Heart left ventricle (tissue), 16 donors: ENCODE measurements around the gene GPR141. TPM values are rescaled to one million over a fixed set of nuclear protein-coding genes. Genes with fewer than 3 reads are reported as not detected.

Source experiments
- ATAC-seq, 4 donors: fragments of 200-7000 bp; cut with Tn5 transposase; one replicate each; pipeline ENCODE4 v1.9.1; 2020 to 2022; ENCODE audit warnings: moderate library complexity in 4 of 4, mild to moderate bottlenecking in 3 of 4, moderate number of reproducible peaks in 1 of 4
- DNase-seq, 5 donors: peaks; one replicate each; pipeline ENCODE4 v3.0.0-alpha.2; 2020
- H3K27ac ChIP-seq, 12 donors: fragments of 200-600 bp; sonication (generic) in 4 of 12; one replicate each; pipeline versions ENCODE4 v1.5.0 to v1.8.0; 2016 to 2022; ENCODE audit warnings: mild to moderate bottlenecking in 2 of 12
- H3K27me3 ChIP-seq, 9 donors: fragments of 200-600 bp; sonication (generic) in 2 of 9; one replicate each; pipeline versions ENCODE4 v1.5.1 to v1.8.0; 2016 to 2022; ENCODE audit warnings: mild to moderate bottlenecking in 3 of 9
- H3K36me3 ChIP-seq, 9 donors: fragments of 200-600 bp; sonication (generic) in 2 of 9; one replicate each; pipeline versions ENCODE4 v1.5.0 to v1.8.0; 2018 to 2022; ENCODE audit warnings: mild to moderate bottlenecking in 2 of 9
- H3K4me1 ChIP-seq, 12 donors: fragments of 200-600 bp; sonication (generic) in 4 of 12; one replicate each; pipeline versions ENCODE4 v1.5.0 to v1.8.0; 2016 to 2022; ENCODE audit warnings: mild to moderate bottlenecking in 3 of 12
- H3K4me3 ChIP-seq, 12 donors: fragments of 200-600 bp; sonication (generic) in 4 of 12; one replicate each; pipeline versions ENCODE4 v1.5.0 to v1.8.0; 2017 to 2022; ENCODE audit warnings: mild to moderate bottlenecking in 9 of 12, moderate library complexity in 4 of 12
- H3K9me3 ChIP-seq, 12 donors: fragments of 200-600 bp; sonication (generic) in 4 of 12; one replicate each; pipeline versions ENCODE4 v1.5.0 to v1.8.0; 2016 to 2022; ENCODE audit warnings: mild to moderate bottlenecking in 1 of 12
- CTCF ChIP-seq, 12 donors: fragments of 200-600 bp; sonication (generic) in 4 of 12; IDR thresholded peaks; one replicate each; pipeline versions ENCODE4 v1.5.0 to v1.8.0; 2018 to 2022; ENCODE audit warnings: antibody characterized with exemption in 12 of 12, mild to moderate bottlenecking in 5 of 12
- POLR2A ChIP-seq, 2 donors: fragments of 450-650 bp; IDR thresholded peaks; one replicate each; pipeline ENCODE4 v1.6.1; 2017; ENCODE audit warnings: antibody characterized with exemption in 2 of 2, mild to moderate bottlenecking in 2 of 2, moderate library complexity in 2 of 2
- WGBS, 4 donors: extraction: QIAGEN DNeasy Blood & Tissue Kit in 2 of 4; methylation state at CpG; one replicate each; pipeline versions ENCODE4 v1.1.5 to v1.1.7; 2013 to 2018; 5-methylcytosine and 5-hydroxymethylcytosine counted together
- intact Hi-C, 10 donors: fragments of 100-400 bp; cut with DNase I; formaldehyde crosslinking; loops; one replicate each; pipeline versions ENCODE4 v1.11.1 to v1.14.2; 2022
- polyA plus RNA-seq, 2 donors: library from polyadenylated mRNA; stranded (reverse); fragments of 200-250 nt; gene quantifications; one replicate each; pipeline ENCODE4 v1.2.3, GENCODE V29; 2013
- total RNA-seq, 9 donors: library from RNA; depleted of rRNA in 2 of 9; stranded (reverse); fragments of >200 nt in 2 of 9; fragmentation: NEBNext Ultra II Directional in 3 of 9; extraction: Animal tissue kit (Norgen Biotek cat#: 25700) in 3 of 9; gene quantifications; one replicate each; pipeline versions ENCODE4 v1.1.0 to v1.2.4, GENCODE V29; 2016 to 2023
- donor health status: ischemic (EF 13 %, LVEDD 7.1; RV severe dilation, severe dysfunction).
- donor health status: healthy with polysubstance abuse.
- donor health status: DM: no; HTN: yes; CAD: no.
- donor health status: DM: no; HTN: no; CAD: no.
- donor health status: ischemic (EF 25% LVEDD 6.9; RV normal size, moderate dysfunction).
- donor health status: ischemic (EF 25% LVEDD 5.7; RV mildly dilated, moderate dysfunction).
- donor health status: healthy.
- donor health status: DM: yes; HTN: yes; CAD: no.
- donor health status: ischemic (EF 35%, LVEDD 5.7; RV mildly dilated, moderate dysfunction).
- donor health status: nonischemic (EF 11% LVEDD 7.7; RV severe dilation, severe dysfunction).
- donor health status: DM: yes; HTN: yes; CAD: no.
- donor health status: PGD.
- donor health status: ischemic (EF 29% LVEDD 5.4; RV normal size, mild dysfunction).
- donor health status: nonischemic (EF 23%, LVEDD 6.1; RV moderate dilation, normal function).

Gene GPR141
- total and polyA plus RNA-seq, 11 donors, result 0.11 to 5.2 (median 0.53) TPM; not detected in 3

GRCh38 chr7:37659971-37660565 lies 23.5 kb upstream of the GPR141 start:
- no peak for TF ChIP-seq POLR2A (IDR thresholded peaks at IDR 0.05)
- TF ChIP-seq CTCF (IDR thresholded peaks at IDR 0.05), result no peak
- ATAC-seq (no peak), DNase-seq (no peak)
- 51 to 59% (median 55%) methylated on average over 2 of the region's 2 CpGs for WGBS, 4 donors
- Histone ChIP-seq H3K4me1 (peaks cover 0 to 29% (median 0%) of the 10 kb centered on the region in 12 donors), H3K27me3 (no peaks in the 10 kb centered on the region), H3K36me3 (no peaks in the 10 kb centered on the region), H3K9me3 (peaks cover 0 to 3% (median 0%) of the 10 kb centered on the region in 12 donors), H3K27ac (no peak overlapping the region), H3K4me3 (no peak overlapping the region)
- intact Hi-C loops, result no loop called here

DNA sequence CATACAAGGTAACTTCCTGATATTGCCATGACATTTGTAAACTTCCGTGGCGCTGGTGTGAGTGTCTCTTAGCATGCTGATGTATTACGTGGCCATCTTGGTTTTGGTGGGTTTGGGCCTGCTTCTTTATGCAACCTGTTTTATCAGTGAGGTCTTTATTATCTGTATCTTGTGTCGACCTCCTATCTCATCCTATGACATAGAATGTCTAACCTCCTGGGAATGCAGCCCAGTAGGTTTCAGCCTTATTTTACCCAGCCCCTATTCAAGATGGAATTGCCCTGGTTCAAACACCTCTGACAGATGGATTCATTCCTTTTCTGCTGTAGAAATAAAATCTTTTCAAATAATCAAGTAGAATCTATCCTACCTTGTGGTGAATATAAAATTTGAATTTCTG lies 23.0 kb upstream of the GPR141 start:
- TF ChIP-seq CTCF (IDR thresholded peaks at IDR 0.05), result no peak
- Histone ChIP-seq H3K36me3 (no peaks in the 10 kb centered on the region), H3K27me3 (no peaks in the 10 kb centered on the region), H3K9me3 (peaks cover 0 to 3% (median 0%) of the 10 kb centered on the region in 12 donors), H3K4me1 (peaks cover 0 to 34% (median 0%) of the 10 kb centered on the region in 12 donors), H3K27ac (no peak overlapping the region), H3K4me3 (no peak overlapping the region)
- 69 to 81% (median 79%) methylated on average over 4 of the region's 4 CpGs for WGBS, 4 donors
- DNase-seq, result no peak
- intact Hi-C loops, result no loop called here
- no peak for ATAC-seq

DNA sequence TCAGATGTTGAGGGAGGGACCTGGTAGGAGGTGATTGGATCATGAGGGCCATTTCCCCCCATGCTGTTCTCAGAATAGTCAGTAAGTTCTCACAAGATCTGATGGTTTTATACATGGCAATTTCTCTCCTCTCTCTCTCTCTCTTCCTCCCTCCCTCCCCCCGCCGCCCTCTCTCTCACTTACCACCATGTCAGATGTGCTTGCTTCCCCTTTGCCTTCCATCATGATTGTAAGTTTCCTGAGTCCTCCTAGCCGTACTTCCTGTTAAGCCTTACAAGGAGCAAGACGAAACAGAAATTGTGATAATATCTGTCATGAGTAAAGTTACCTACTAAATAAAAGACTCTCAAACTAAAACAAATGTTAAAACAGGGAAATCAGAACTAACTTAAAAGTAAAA lies 19.9 kb upstream of the GPR141 start:
- TF ChIP-seq POLR2A (IDR thresholded peaks at IDR 0.05), result no peak
- TF ChIP-seq CTCF (IDR thresholded peaks at IDR 0.05), result no peak
- Histone ChIP-seq H3K27ac (peak overlapping the region in 1 of 12 donors; percentile 84), H3K27me3 (no peaks in the 10 kb centered on the region), H3K9me3 (peaks cover 0 to 3% (median 0%) of the 10 kb centered on the region in 12 donors), H3K36me3 (no peaks in the 10 kb centered on the region), H3K4me1 (peaks cover 0 to 38% (median 0%) of the 10 kb centered on the region in 12 donors), H3K4me3 (no peak overlapping the region)
- intact Hi-C loops, result no loop called here
- ATAC-seq (peak in 2 of 4 donors; percentile 63 to 65), DNase-seq (peak in 2 of 5 donors; percentile 13 to 27)
- WGBS, 4 donors, result 56 to 66% (median 62%) methylated on average over 4 of the region's 4 CpGs

- H3K4me1 ChIP-seq, result peaks cover 0 to 38% (median 0%) of the 10 kb centered on the region in 12 donors
- no peak overlapping the region for H3K4me3 ChIP-seq
- WGBS, 4 donors, result 72 to 79% (median 78%) methylated on average over 6 of the region's 6 CpGs
- H3K9me3 ChIP-seq, result peaks cover 0 to 6% (median 0%) of the 10 kb centered on the region in 12 donors
- intact Hi-C loops, result no loop called here
- H3K27me3 ChIP-seq, result no peaks in the 10 kb centered on the region
- TF ChIP-seq POLR2A (IDR thresholded peaks at IDR 0.05), result no peak
- TF ChIP-seq CTCF (IDR thresholded peaks at IDR 0.05), result no peak
- peak overlapping the region in 1 of 12 donors; percentile 84 for H3K27ac ChIP-seq
- ATAC-seq (no peak), DNase-seq (no peak)
- H3K36me3 ChIP-seq, result no peaks in the 10 kb centered on the region
Measured at GRCh38 chr7:37665352-37666022, 18.1 kb upstream of the GPR141 start.
